Effector memory CD4-positive, alpha-beta T cell (primary cell): ENCODE measurements around the gene S100A8.

Source experiments
- DNase-seq, 3 donors: peaks; one replicate each; pipeline ENCODE4 v3.0.0-alpha.2; 2020
- H3K27ac ChIP-seq: 2 replicates; pipeline ENCODE4 v1.7.0; 2013; ENCODE audit warnings: mild to moderate bottlenecking, low read length, moderate library complexity; ENCODE audit not compliant: insufficient read depth, poor library complexity, severe bottlenecking
- H3K27me3 ChIP-seq: replicated peaks from 2 replicates; pipeline ENCODE4 v1.7.0; 2013; ENCODE audit warnings: mild to moderate bottlenecking, low read length; ENCODE audit not compliant: insufficient read depth, control insufficient read depth, poor library complexity, severe bottlenecking
- H3K36me3 ChIP-seq: 2 replicates; pipeline ENCODE4 v1.7.0; 2013; ENCODE audit warnings: mild to moderate bottlenecking, low read length, moderate library complexity; ENCODE audit not compliant: control insufficient read depth, insufficient read depth
- H3K4me1 ChIP-seq: 2 replicates; pipeline ENCODE4 v1.7.0; 2013; ENCODE audit warnings: low read length, mild to moderate bottlenecking; ENCODE audit not compliant: control insufficient read depth, insufficient read depth, poor library complexity, severe bottlenecking
- H3K4me3 ChIP-seq: 2 replicates; pipeline ENCODE4 v1.7.0; 2013; ENCODE audit warnings: low read length, low read depth, mild to moderate bottlenecking; ENCODE audit not compliant: insufficient read depth, poor library complexity, severe bottlenecking
- H3K9me3 ChIP-seq: 2 replicates; pipeline ENCODE4 v1.7.0; 2013; ENCODE audit warnings: mild to moderate bottlenecking, low read length, moderate library complexity; ENCODE audit not compliant: control insufficient read depth
- total RNA-seq, 3 donors: gene quantifications; one replicate each; lab custom pipeline; 2026; lab: John Stamatoyannopoulos, UW

Gene S100A8
- 0.09 to 8.1 (median 0.17) reads per million in 3 donors for total RNA-seq

DNA sequence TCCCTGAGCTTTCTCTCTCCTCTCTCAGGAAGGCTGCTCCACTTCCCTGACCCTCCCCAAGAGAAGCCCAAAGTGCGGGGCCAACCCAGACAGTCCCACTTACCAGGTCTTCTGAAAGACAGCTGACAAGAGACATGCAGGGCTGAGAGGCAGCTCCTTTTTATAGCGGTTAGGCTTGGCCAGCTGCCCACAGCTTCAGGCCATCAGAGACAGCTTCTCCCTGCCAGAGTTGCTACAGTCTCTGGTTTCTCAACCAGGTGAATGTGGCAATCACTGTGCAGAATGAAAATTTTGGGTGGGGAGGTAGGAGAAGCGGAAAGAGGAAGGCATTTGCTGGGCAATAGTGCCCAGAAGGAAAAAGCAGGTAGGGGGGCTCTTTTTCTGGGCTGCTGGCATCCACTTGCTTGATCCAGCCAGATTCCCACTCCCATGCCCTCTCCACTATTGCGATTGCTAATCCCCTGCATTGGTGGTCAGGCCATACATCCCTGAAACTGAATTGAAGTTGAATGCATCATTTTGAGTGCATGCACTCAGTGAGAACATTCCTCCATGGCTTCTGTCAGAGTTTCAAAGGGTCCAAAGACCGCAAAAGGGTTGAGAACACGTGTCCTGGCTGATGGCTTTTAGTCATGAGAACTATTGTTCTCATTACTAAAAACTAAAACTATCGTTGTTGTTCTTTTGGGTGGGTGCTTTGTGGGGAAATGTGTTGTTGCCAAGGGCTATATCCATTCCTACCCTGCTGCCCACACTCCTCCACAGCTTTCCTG is at the start of gene S100A8:
S100A8 (minus strand) TSS at position 136 of the 773 bp plus-strand sequence. CDS start 538 bp downstream, outside the sequence.
- Histone ChIP-seq H3K4me3 (no peak within 1 kb of the TSS), H3K27me3 (no peaks in the 10 kb centered on the region), H3K4me1 (no peaks in the 10 kb centered on the region), H3K27ac (no peak within 1 kb of the TSS), H3K36me3 (no peaks in the 10 kb centered on the region), H3K9me3 (no peaks in the 10 kb centered on the region)
- no peak for DNase-seq

DNA sequence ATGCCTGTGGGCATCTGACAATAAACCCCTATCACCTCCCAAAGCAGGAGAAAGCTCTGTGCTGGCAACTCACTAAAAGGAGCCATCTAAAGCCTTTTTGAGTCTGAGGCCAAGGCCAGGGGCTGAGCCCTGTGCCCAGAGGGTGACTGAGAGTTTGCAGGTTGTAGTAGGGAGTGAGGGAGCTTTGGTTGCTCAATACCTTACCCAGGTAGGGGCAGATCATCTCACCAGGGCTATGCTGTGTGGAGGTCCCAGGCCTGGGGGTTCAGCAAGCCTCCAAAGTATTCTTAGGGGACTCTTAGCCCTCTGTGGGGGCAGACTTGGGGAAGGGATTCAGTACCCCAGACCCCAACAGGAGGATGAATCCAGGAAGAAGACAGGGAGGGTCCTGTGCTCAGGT is 48.4 kb upstream of the S100A8 start:
- Histone ChIP-seq H3K4me1 (no peaks in the 10 kb centered on the region), H3K27me3 (peaks cover 4% of the 10 kb centered on the region)

DNA sequence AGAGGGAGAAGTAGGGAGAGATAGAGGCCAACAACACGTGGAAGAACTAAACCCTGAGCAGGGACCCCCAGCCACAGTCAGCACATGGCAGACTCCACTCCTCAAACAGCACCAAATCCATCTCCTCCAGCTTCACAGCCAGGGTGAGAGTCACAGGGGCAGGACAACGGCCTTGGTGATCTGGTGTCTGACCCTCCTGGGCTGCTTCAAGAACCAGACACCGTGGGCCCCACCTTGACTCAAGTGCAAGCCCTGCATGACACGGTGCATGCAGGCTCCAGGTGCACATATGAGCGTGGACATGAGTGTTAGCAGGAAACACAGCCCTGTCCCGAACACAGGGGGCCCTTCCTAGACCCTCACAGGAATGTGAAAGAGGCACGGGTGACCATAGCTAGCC is 47.7 kb upstream of the S100A8 start:
- Histone ChIP-seq H3K4me1 (no peaks in the 10 kb centered on the region), H3K36me3 (no peaks in the 10 kb centered on the region), H3K4me3 (no peak overlapping the region), H3K27me3 (peaks cover 4% of the 10 kb centered on the region), H3K27ac (no peak overlapping the region), H3K9me3 (no peaks in the 10 kb centered on the region)
- DNase-seq: no peak

More for the DNA sequence above, 48.4 kb upstream of the S100A8 start:
- Histone ChIP-seq H3K36me3 (no peaks in the 10 kb centered on the region), H3K27ac (no peak overlapping the region), H3K4me3 (no peak overlapping the region), H3K9me3 (no peaks in the 10 kb centered on the region)
- DNase-seq: no peak

DNA sequence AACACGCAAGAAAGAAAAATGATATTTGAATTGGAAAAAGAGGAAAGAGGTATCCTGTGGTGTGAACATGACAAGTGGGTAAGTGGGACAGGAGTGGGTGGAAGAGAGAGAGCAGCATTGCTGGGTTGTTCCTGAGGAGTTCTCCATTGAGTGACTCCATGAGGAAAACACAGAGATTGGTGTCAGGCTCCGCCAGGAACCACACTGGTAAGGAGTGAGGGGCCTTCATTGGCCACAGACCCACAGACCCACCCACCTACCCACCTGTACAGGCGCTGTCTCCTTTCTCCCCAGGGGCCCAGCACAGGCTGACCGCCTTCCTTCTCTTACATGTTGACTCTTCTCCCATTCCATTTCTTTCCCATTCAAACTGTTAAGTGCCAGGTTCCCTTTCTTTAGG is 46.4 kb upstream of the S100A8 start:
- Histone ChIP-seq H3K4me1 (no peaks in the 10 kb centered on the region), H3K4me3 (no peak overlapping the region), H3K27ac (no peak overlapping the region), H3K9me3 (no peaks in the 10 kb centered on the region), H3K27me3 (peaks cover 4% of the 10 kb centered on the region), H3K36me3 (no peaks in the 10 kb centered on the region)
- DNase-seq: no peak

DNA sequence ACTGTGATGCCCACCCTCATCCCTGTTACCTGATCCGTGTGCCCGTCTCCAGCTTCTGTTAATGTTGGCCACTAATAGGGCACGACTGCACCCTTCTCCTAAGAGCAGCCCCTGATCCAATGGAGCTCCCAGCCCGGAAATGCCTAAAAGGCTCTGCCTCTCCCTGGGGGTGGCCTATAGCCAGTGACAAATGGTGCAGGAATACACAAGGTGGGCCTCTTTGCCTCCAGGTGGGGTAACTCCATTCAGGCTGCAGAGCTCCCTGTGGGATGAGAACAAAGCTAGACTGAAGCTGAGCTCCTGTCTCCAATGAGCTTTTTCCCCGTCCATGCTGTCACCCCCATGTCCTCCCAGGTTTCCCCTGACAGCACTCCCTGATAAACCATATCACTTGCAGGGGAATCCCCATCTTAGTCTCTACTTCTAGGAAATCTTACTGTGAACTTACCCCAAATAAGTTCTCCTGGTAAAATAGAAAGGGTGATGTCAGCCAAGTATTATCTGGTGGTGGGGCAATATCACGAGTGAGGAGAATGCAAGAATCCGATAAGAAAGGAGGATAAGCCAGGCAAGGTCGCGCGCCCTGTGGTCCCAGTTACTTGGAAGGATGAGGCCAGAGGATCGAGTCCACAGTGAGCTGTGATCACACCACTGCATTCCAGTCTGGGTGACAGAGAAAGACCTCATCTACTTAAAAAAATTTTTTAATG is 44.0 kb upstream of the S100A8 start:
- peaks cover 4% of the 10 kb centered on the region for H3K27me3 ChIP-seq
- no peak for DNase-seq

DNA sequence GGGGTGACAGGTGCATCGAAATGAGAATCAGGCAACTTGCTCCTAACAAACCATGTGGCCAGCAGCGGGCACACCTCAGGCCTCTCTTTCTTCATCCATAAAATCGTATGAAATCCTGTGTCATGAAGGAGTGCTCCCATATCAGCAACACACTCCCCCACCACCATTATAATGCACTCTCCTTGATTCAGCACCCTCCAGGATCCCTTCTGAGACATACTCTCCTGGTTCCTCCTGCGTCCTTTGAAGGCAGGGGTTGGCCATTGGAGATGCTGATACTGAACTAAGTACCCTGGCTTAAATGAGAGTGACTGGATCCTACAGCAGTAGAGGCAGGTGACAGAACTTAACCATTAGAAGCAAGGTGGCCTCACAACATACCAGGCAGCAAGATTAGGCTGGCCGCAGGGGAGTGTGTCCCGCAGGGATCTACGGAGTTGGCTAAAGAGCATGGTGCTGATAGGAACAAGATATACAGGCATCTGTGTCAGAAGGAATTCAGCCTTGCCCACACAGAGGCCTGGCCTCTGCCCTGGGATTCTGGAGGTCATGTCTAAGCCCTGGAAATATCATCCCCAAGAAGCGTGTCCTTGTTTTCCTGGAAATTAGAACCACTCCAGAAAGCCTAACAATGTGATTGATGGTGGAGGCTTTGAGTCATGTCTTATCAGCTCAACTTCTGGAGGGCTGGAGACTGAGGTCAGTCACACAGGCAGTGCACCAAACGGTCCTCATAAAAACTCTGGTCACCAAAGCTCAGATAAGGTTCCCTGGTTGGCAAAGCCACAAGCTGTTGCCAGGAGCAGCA is 42.2 kb upstream of the S100A8 start:
- DNase-seq: no peak
- no peak overlapping the region for H3K27ac ChIP-seq
- no peak overlapping the region for H3K4me3 ChIP-seq
- H3K4me1 ChIP-seq: no peaks in the 10 kb centered on the region
- no peaks in the 10 kb centered on the region for H3K27me3 ChIP-seq
- no peaks in the 10 kb centered on the region for H3K36me3 ChIP-seq
- no peaks in the 10 kb centered on the region for H3K9me3 ChIP-seq

More for the DNA sequence above, 44.0 kb upstream of the S100A8 start:
- H3K9me3 ChIP-seq: no peaks in the 10 kb centered on the region
- no peaks in the 10 kb centered on the region for H3K4me1 ChIP-seq
- H3K27ac ChIP-seq: no peak overlapping the region
- no peak overlapping the region for H3K4me3 ChIP-seq
- H3K36me3 ChIP-seq: no peaks in the 10 kb centered on the region

DNA sequence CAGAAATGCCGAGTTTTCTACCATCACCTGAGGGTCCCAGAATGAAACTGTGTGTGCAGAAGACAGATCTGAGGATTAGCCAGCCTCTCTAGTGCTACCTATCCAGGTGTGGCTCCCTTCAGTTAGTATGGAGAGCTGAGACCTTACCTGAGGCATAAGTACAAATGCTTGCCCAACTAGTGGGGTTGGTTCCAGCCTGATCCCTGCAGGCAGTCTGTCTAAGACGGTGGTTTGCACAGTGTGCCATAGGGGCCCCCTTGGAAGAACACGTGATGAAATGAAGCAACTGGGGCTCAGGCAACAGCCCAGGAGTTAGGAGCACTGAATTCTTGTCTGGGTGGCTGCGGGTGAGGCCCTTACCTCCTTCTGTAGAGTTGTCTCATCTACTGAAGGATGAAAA is 41.1 kb upstream of the S100A8 start:
- no peak for DNase-seq
- Histone ChIP-seq H3K4me1 (no peaks in the 10 kb centered on the region), H3K27ac (no peak overlapping the region), H3K27me3 (no peaks in the 10 kb centered on the region), H3K36me3 (no peaks in the 10 kb centered on the region), H3K9me3 (no peaks in the 10 kb centered on the region), H3K4me3 (no peak overlapping the region)

DNA sequence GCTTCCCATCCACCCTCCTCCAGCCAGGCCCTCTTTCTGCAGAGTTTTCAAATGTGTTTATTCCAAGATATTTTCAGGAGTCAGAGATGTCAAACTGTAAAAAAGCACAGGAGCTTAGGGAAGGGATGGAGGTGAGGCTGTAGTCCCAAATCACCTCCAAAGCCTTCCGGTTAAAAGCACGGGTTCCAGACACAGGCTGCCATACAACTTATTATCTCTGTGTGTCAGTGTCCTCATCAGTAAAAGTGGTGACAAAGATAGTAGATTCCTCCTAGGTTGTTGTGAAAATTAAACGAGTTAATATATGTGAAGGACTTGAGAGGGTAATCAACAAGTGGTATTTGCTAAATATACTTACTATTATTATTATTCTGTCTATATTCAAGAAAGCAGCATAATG is 40.6 kb upstream of the S100A8 start:
- Histone ChIP-seq H3K4me1 (no peaks in the 10 kb centered on the region), H3K9me3 (no peaks in the 10 kb centered on the region), H3K27me3 (no peaks in the 10 kb centered on the region), H3K4me3 (no peak overlapping the region), H3K36me3 (no peaks in the 10 kb centered on the region), H3K27ac (no peak overlapping the region)
- no peak for DNase-seq

DNA sequence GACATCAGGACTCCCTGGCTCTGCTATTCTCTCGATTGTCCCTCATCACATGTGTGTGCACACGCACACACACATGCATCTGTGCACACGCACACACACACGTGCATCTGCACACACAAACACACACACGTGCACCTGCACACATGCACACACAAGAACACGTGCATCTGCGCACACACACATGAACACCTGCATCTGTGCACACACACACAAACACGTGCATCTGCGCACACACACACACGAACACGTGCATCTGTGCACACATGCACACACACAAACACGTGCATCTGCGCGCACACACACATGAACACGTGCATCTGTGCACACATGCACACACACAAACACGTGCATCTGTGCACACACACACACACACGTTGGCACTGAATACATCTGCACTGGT is 40.1 kb upstream of the S100A8 start:
- no peak for DNase-seq
- no peaks in the 10 kb centered on the region for H3K36me3 ChIP-seq
- H3K4me3 ChIP-seq: no peak overlapping the region
- no peaks in the 10 kb centered on the region for H3K9me3 ChIP-seq
- no peak overlapping the region for H3K27ac ChIP-seq
- no peaks in the 10 kb centered on the region for H3K4me1 ChIP-seq
- H3K27me3 ChIP-seq: no peaks in the 10 kb centered on the region
